RPMI7951 (cell line): ENCODE results near the gene IPO9. TPM values are rescaled to one million over a fixed set of nuclear protein-coding genes. Genes with fewer than 3 reads are reported as not detected.

Source experiments
- DNase-seq: peaks from one replicate; pipeline ENCODE4 v3.0.0-alpha.2; 2012; ENCODE audit warnings: low read depth
- total RNA-seq: library from RNA; depleted of rRNA; stranded (reverse); fragments of >200 nt; shearing (Covaris generic); gene quantifications from 2 replicates; pipeline ENCODE4 v1.2.3, GENCODE V29; 2014; rRNA removed

IPO9 gene
- total RNA-seq, 1 experiment from 2014 or later: 22.9 TPM

DNA sequence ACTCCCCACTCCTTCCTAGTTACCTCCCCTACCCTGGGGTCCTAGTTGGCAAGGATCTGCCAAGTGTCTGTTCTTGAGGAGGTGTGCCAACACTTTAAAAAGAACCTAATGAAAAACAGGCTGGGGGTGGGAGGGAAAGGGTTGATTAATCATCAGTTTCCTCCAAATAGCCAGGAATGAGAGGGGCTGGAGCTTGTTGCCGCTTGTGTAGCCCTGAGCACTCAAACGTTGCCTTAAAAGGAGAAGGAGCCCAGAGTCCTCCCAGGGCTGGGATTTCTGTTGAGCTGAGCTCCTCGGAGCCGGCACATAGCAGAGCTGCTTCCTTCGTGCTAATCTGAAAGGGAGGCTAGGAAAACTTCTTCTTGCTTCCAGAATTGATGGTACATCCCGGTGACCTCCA is 75.6 kb downstream of the IPO9 start:
- peak; percentile 74 for DNase-seq

DNA sequence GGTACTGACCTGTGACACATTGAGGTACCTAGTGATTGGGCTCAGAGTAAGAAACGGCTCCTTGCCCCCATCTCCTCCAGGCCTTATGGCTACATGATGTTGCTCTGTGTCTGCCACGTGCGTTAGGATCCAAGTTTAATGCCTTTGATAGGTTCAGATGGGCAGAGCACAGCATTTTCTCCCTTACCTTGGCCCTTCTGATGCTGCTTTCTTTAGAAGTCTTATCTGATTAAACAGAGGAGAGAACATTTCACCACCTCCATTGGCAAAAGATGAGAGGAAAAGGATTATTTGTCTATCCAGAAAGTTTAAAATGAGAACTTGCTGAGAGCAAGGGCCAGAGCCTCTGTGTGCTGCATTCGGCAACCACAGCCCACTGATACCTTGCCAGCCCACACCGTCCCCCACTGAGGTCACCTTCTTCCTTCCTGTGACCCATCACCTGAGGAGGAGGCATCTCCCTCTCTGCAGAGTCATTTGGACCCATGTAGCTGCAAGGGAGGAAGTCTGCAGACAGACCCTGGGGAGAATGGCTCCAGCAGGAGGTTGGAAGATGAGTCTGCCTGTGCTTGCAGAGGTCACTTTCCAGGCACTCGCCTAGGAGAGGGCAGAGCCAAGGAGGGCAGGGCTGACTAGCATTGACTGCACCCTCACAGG is 76.4 kb downstream of the IPO9 start:
- DNase-seq: no peak

DNA sequence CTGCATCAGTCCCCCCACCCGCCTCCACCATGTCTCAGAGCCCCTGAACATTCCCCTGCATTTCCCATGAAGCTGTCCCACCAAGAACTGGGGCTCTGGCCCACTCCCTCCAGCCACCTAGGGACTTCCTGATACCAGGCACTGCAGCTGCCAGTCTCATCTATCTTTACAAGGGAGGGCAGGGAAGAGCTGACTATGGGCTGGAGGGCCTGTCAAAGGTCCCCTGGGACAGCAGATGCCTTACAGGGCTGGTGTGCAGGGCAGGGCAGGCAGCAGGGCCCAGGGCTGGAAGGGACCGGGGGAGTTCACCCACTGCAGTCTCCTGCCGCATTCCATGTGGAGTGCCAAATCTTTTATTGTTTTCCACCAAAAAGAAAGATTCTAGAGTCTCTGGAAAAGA is 77.4 kb downstream of the IPO9 start:
- no peak for DNase-seq

DNA sequence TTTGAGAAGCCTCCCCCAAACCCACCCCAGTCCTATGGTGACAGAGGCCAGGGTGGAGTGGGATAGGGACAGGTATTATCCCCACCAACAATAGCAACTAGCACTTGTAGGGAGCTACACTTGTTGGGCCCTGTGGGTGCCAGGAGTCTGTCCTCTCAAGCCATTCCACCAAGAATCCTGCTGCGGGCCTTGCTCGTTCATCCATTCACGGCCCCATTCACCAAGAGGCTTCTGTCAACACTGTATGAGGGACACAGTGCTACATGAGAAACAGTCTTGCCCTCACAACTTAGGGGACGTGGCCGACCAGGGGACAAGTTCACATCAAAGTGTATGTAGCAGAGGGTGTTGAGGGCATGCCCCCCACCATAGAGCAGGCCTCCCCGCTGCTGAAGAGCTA is 78.7 kb downstream of the IPO9 start:
- DNase-seq: no peak

DNA sequence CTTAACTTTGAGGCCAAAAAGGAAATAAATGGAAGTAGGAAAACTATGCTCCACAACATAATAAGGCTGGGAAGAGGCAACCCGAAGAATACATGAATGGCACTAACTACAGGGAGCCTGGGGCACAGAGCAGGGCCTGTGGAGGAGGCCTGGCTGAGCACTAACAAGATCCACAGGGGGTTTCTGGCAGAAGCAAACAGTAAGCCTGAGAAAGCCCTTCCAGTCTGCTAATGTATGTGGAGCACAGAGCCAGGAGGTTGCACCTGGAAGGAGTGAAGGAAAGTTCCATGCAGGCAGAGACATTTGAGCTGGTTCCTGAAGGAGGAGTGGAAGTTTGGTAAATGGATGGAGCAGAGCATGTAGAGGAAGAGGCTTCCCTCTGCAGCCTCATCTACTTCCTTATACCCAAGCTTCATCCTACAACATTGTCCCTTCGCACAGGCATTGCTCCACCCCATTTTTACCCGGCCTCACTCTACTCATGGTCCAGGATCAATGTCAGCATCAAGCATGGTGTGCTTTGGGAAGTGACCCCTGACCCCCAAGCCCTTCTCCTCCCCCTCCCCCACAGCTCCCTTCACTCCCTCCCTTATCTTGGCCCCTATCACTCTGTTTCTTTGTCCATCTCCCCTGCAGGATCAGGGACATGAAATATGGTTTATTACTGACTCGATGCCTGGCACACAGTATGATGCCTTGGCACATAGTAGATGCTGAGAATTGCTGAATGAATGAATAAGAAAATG is 83.0 kb downstream of the IPO9 start:
- no peak for DNase-seq

DNA sequence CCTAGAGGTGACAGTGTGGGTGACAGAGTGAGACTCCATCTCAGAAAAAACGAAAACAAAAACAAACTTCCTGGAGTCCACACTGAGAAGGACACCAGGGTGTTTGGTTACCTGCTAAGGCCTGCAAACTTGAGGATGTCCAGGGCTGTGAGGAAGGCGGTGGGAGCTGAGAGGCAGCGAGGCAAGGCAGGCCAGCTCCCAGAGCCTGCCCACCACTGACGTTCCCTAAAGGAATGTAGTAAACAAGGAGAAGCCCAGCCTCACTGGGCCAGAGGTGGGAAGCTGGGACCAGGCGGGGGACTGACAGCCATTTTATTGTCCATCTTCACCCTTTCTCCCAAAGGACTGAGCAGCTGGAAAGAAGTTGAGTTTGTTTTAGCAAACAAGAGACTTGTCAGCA is 83.9 kb downstream of the IPO9 start:
- DNase-seq: no peak

DNA sequence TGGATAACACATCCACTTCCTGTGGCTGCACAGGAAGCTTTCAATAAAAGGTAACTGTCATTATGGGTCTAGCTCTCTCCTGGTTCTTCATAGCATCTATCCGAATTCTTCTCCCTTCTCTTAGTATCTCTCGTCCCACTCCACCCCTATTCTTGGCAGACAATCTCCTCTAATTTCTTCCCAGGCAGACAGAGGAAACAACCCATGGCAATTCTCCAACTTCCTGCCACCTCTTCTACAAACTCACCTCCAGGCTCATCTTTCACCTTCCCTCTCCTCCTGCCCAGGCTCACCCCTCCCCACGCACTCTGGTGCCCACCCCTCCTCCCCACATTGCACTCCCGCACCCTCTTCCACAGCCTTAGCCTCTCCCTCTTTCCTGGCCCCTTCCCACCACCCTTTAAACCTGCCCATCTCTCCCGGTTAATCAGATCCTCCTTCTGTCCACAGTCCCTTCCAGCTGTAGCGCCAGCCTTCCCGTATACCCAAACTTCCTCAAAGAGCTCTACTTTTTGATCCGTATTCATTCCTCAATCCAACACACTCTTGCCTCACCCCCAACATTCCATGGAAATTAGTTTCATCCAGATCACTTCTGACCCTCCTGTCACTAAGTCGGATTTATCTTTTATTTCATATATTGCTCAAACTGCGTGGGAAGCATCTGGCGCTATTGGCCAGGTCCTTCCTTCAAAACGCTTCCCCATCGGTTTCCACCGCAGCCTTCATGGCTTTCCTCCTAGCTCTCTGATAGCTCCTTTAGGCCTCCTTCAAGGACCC is 85.7 kb downstream of the IPO9 start:
- no peak for DNase-seq

DNA sequence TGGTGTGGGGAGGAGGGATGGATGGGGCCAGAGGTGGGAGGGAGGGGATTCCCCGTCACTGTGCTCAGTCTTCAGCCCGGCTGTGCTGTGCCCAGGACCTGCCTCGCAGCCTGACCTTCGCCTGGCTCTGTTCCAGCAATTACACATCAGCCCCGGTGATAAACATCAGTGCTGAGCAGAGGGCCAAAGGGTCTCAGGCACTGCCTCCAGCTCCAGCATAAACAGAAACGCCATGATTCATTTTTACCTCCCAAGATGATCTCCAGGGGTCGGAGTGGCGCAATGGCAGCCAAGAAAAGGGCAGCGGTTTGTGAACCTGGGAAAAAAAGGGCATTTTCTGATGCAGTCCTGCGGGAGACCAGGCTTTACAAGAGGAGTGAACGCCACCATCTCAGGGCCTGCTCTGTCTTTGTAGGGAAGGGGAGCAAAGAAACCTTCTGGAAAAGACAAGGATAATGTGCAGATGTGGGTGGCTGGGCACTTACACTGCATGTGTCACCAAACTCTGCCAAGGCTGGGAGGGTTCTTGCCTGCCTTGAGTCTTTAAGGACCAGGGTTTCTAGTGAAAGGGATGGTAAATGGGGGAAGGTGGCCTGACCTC is 87.8 kb downstream of the IPO9 start:
- DNase-seq: peak; percentile 94

DNA sequence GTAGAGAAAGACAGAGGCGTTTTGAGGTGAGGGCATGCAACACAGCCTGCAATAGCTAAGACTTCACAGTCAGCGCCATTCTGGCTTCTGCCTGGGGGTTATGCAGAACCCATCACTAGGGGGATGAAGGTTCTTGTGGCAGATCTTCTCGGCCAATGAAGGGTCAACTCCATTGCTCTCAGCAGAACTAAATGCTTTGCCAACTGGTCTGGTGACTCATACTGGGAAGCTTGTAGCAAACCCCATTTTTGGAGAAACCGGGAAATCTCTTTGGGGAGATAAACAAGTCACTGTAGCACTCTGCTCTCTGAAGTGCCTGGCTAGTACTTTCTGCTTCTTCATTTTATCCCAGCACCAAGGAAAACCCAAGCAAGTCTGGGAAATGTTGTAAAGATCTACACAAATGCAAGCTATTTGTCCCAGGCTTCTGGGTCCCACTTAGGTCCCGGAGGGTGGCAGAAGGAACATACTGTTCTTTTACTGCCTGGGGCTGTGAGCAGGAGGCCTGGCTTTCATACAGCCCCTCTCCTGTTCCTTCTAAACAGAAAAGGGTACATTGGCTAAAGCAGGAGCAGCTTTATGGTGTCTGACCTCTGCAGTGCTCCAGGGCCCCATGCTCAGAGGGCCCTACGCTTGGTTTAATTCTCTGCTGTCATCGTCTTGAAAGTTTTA is 88.5 kb downstream of the IPO9 start:
- peak; percentile 88 for DNase-seq

DNA sequence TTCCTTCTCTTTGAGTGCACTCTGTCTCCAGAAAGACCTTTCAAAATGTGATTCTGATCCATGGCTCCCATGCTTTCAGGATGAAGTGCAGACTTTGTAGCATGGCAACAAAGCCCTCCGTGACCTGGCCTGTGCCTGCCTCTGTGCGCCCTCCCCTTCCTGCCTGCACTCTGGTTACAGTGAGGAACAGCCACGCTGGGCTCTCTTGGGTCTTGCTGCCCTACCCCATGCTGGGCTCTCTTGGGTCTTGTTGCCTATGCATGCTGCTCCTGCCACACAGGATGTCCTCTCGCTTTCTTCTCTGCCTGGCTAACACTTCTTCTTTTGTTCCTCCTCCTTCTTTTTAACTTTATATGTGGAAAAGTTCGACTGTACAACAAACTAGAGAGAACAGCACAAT is 89.4 kb downstream of the IPO9 start:
- DNase-seq: no peak

DNA sequence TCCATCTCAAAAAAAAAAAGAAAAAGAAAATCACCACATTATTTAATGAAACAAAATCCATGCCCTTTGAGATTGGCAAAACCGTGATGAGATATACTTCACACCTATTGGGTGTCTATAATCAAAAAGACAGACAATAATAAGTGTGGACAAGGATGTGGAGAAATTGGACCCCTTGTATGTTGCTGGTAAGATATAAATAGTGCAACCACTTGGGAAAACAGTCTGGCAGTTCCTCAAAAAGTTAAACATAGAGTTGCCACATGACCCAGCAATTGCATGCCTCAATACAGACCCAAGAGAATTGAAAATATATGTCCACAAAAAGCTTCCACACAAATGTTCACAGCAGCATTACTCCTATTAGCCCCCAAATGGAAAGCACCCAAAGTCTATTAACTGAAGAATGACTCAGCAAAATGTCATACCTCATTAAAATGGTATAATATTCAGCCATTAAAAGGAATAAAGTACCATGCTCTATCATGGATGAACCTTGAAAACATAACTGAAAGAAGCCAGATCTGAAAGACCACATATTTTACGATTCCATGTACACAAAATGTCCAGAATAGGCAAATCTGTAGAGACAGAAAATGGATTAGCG is 93.1 kb downstream of the IPO9 start:
- DNase-seq: no peak

DNA sequence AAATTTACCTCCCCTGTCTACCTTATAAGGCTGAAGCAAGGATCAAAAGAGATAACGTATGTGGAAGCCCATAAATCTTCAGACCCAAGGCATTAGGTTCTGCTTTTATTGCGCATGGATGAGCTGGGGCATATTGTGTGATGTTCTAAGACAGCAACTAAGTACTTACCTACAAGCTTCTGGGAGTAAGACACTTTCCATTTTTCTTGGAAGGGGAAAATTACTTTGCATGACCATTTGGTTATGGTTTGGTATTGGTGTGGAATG is 96.3 kb downstream of the IPO9 start:
- DNase-seq: no peak

DNA sequence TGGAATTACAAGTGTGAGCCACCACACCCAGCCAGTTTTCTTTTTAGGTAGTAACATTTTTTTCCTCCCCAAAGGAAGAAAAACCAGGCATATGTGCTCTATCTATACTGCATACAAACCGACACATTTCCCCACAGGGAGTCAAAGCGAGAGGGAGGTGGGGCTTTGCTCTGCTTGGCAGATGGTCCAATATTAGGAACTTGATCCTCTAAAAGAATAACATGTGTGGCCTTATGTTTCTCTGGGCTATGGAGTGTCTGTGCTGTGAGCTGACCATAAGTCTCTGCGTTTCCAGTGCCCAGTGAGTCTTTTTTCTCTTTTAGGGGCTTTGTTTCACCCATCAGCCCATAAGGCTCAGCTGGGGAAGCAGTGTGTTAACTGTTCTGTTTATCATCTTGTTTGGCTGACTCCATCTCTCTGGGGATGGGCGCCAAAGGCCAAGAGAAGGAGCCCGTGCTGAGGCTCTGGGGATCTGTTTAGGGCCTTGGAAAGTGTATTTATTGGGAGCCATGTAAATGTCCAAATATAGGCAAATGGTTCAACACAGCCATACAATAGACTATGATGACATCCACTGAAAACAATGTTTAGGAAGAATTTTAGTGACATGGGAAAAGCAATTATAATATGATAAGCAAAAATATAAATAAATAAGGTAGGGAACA is 97.2 kb downstream of the IPO9 start:
- no peak for DNase-seq

DNA sequence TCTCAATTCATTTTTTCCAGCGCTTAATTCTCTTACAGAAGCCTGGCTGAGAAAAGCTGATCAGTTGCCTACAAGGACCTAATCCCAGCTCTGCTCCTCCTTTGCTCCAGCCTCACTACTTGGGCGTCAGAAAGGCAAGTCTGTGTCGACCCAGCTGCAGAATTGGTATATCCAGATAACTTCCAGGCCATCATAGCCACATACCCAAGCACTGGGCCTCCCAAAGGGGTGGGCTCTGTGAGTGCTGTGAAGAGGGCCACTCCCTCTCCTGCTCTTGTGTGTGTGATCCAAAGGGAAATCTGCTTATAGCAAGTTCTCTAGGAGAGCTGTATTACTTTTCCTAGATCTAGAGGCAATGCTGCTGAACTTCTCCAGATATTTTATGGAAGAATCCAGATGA is 99.3 kb downstream of the IPO9 start:
- no peak for DNase-seq

DNA sequence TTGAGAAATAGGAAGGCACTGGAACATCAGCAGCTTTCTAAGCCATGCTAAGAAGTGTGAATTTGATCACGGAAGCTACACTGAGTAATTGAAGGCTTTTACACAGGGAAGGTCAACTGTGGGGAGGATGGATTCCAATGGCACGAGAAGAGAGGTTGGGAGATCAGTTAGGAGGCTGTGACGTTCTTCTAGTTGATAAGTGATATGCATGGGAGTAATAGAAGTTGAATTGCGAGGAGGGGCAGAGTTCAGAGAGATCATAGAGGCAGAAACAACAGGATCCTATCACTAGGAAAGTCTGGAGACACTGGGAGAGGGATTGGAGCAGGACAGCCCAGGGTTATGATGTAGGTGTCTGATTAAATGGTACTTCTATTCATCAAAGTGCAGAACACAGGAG is 101.2 kb downstream of the IPO9 start:
- DNase-seq: no peak

DNA sequence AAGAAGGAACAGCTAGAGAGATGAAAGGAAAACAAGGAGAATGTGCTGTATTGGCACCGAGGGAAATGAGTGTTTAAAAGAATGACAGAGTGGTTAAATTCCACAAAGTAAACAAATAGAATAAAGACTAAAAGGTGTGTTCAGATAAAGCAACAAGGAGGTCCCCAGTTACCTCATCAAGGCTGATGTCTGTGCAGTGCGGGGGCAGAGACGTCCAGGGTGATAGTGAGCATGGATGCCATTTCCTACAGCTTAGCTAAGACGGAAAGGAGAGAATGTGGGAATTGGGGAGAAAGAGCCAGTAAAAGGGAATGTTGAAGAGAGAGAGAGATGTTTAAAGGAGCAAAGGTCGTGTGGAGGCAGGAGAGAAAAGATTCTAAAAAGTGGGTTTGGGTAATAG is 101.8 kb downstream of the IPO9 start:
- DNase-seq: no peak

Other genes starting within 250 kb of the IPO9 start
- gene SHISA4, start 59.7 kb downstream of the IPO9 start, total RNA-seq: 22.3 and 30.4 TPM in 2 replicates
- 0.49 and 0.60 TPM in 2 replicates for gene LMOD1, start 117.4 kb downstream of the IPO9 start, total RNA-seq
- 64.5 and 74.3 TPM in 2 replicates for gene TIMM17A, start 126.3 kb downstream of the IPO9 start, total RNA-seq
- gene RNPEP, start 153.5 kb downstream of the IPO9 start, total RNA-seq: 46.6 and 55.4 TPM in 2 replicates
- not detected in 2 replicates for gene ELF3, start 181.4 kb downstream of the IPO9 start, total RNA-seq